Testis (tissue), 5 donors: ENCODE data around the gene FAM193B. TPM values are rescaled to one million over a fixed set of nuclear protein-coding genes. Genes with fewer than 3 reads are reported as not detected.

Experiments used
- DNase-seq: peaks from one replicate; pipeline ENCODE4 v3.0.0-alpha.2; 2019
- H3K27ac ChIP-seq, 2 donors: fragments of 200-600 bp; sonication (generic); one replicate each; pipeline ENCODE4 v1.5.1; 2019
- H3K27me3 ChIP-seq: fragments of 200-600 bp; sonication (generic); one replicate; pipeline ENCODE4 v1.5.1; 2019
- H3K36me3 ChIP-seq: fragments of 200-600 bp; sonication (generic); one replicate; pipeline ENCODE4 v1.5.1; 2017; ENCODE audit warnings: low read depth; ENCODE audit errors: missing control alignments
- H3K4me1 ChIP-seq: fragments of 200-600 bp; sonication (generic); one replicate; pipeline ENCODE4 v1.5.1; 2019
- H3K4me3 ChIP-seq, 2 donors: fragments of 200-600 bp; sonication (generic); one replicate each; pipeline ENCODE4 v1.5.1; 2017 to 2019
- H3K9me3 ChIP-seq: fragments of 200-600 bp; sonication (generic); one replicate; pipeline ENCODE4 v1.5.1; 2017
- POLR2A ChIP-seq: fragments of 450-650 bp; IDR thresholded peaks from one replicate; pipeline ENCODE4 v1.6.1; 2017; ENCODE audit warnings: antibody characterized with exemption, mild to moderate bottlenecking, moderate library complexity
- WGBS, 2 donors: methylation state at CpG; one replicate each; pipeline ENCODE4 v1.1.5; 2018; 5-methylcytosine and 5-hydroxymethylcytosine counted together
- intact Hi-C: fragments of 100-400 bp; cut with DNase I; formaldehyde crosslinking; loops from one replicate; pipeline ENCODE4 v1.15.1; 2023; ENCODE audit warnings: low total_unique reads
- long read RNA-seq, 2 donors: transcript quantifications; one replicate each; lab custom pipeline, GENCODE V29; 2026
- polyA plus RNA-seq: library from polyadenylated mRNA; stranded (reverse); fragments of 350-450 nt; fragmentation: Illumina TruSeq; extraction: RNeasy Lipid Tissue Mini Kit (QIAGEN cat#74804); gene quantifications from one replicate; pipeline ENCODE4 v1.2.3, GENCODE V29; 2014; ENCODE audit warnings: low read depth, low replicate concordance; ENCODE audit not compliant: insufficient read depth
- total RNA-seq, 2 donors: library from RNA; depleted of rRNA; stranded (reverse); fragments of >200 nt; gene quantifications; one replicate each; pipeline ENCODE4 v1.2.3, GENCODE V29; 2016
- TF ChIP-seq, protein P1 (sequence below), 3 experiments: fragments of 450-650 bp in 2 of 3; fragments of 200-600 bp in 1 of 3; sonication (generic) in 1 of 3; IDR thresholded peaks; one replicate each; pipeline ENCODE4 v1.5.1; 2016 to 2019; ENCODE audit warnings: antibody characterized with exemption in 3 of 3, mild to moderate bottlenecking in 2 of 3, moderate library complexity in 1 of 3

FAM193B gene
- 100 to 1,000 TPM; 111 to 157 TPM for total RNA-seq
- 81.3 TPM for polyA plus RNA-seq
- long read RNA-seq, donor 1, partial matches to known transcripts: 0 of 7 reads
- long read RNA-seq, donor 1, other reads (novel, unspliced or antisense): 0 of 7 reads
- long read RNA-seq, donor 2, partial matches to known transcripts: 0 of 3 reads
- long read RNA-seq, donor 2, other reads (novel, unspliced or antisense): 0 of 3 reads

- WGBS, 2 donors: 6 to 22% methylated on average over 18 to 49 of the region's 49 CpGs
- Histone ChIP-seq H3K9me3 (no peaks in the 10 kb centered on the region), H3K4me1 (peaks cover 16% of the 10 kb centered on the region), H3K36me3 (no peaks in the 10 kb centered on the region), H3K27ac (peak within 1 kb of the TSS; percentile 71 to 89), H3K27me3 (no peaks in the 10 kb centered on the region), H3K4me3 (peak within 1 kb of the TSS; percentile 82 to 92)
- intact Hi-C loops: no loop called here
- DNase-seq: peak; percentile 95
- TF ChIP-seq, protein P1, sequence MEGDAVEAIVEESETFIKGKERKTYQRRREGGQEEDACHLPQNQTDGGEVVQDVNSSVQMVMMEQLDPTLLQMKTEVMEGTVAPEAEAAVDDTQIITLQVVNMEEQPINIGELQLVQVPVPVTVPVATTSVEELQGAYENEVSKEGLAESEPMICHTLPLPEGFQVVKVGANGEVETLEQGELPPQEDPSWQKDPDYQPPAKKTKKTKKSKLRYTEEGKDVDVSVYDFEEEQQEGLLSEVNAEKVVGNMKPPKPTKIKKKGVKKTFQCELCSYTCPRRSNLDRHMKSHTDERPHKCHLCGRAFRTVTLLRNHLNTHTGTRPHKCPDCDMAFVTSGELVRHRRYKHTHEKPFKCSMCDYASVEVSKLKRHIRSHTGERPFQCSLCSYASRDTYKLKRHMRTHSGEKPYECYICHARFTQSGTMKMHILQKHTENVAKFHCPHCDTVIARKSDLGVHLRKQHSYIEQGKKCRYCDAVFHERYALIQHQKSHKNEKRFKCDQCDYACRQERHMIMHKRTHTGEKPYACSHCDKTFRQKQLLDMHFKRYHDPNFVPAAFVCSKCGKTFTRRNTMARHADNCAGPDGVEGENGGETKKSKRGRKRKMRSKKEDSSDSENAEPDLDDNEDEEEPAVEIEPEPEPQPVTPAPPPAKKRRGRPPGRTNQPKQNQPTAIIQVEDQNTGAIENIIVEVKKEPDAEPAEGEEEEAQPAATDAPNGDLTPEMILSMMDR (IDR thresholded peaks at IDR 0.05): no peak
- TF ChIP-seq POLR2A: no peak
Observed at GRCh38 chr5:177554474-177555111, at the start of gene FAM193B. FAM193B (minus strand) TSS chr5:177554563; CDS start chr5:177554458, 105 bp downstream.

GRCh38 chr5:177604116-177604521, 49.8 kb upstream of the FAM193B start:
- Histone ChIP-seq H3K4me3 (peak overlapping the region in 1 of 2 donors; percentile 37), H3K27me3 (no peaks in the 10 kb centered on the region), H3K27ac (no peak overlapping the region), H3K4me1 (peaks cover 34% of the 10 kb centered on the region), H3K9me3 (no peaks in the 10 kb centered on the region), H3K36me3 (no peaks in the 10 kb centered on the region)
- intact Hi-C loops: no loop called here
- WGBS, 2 donors: 63 to 65% methylated on average over 15 to 27 of the region's 27 CpGs
- no peak for TF ChIP-seq POLR2A
- TF ChIP-seq, protein P1 (IDR thresholded peaks at IDR 0.05): no peak
- peak; percentile 48 for DNase-seq

DNA sequence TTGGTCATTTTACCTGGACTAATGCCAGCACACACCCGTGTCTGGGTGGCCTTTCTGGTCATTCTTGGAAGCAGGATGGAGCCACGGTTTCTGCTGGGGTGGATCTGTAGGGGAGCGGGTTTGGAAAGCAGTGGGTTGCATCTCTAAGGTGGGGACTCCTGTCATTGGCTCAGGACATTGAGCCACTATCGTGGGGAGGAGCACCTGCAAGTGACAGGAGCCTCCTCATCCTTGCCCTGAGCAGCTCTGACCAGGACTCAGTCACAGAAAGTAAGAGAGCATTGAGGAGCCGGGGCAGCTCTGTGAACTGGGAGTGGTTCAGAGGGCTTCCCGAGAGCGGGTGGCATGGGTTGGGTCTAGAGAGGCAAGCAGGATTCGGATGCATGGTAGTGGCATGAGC, 49.3 kb upstream of the FAM193B start:
- H3K27me3 ChIP-seq: no peaks in the 10 kb centered on the region
- no peak overlapping the region for H3K27ac ChIP-seq
- intact Hi-C loops: no loop called here
- no peak for TF ChIP-seq POLR2A
- TF ChIP-seq, protein P1 (IDR thresholded peaks at IDR 0.05): no peak
- H3K4me1 ChIP-seq: peaks cover 37% of the 10 kb centered on the region
- H3K9me3 ChIP-seq: no peaks in the 10 kb centered on the region
- no peak for DNase-seq
- H3K36me3 ChIP-seq: no peaks in the 10 kb centered on the region
- WGBS, 2 donors: 47 to 65% methylated on average over 4 to 8 of the region's 8 CpGs
- H3K4me3 ChIP-seq: peak overlapping the region in 1 of 2 donors; percentile 37

GRCh38 chr5:177602458-177602830, 48.1 kb upstream of the FAM193B start:
- no peaks in the 10 kb centered on the region for H3K9me3 ChIP-seq
- no peak overlapping the region for H3K27ac ChIP-seq
- H3K27me3 ChIP-seq: no peaks in the 10 kb centered on the region
- no peaks in the 10 kb centered on the region for H3K36me3 ChIP-seq
- DNase-seq: no peak
- no peak overlapping the region for H3K4me3 ChIP-seq
- 66 to 79% methylated on average over 4 of the region's 4 CpGs for WGBS, 2 donors
- intact Hi-C loops: no loop called here
- peaks cover 33% of the 10 kb centered on the region for H3K4me1 ChIP-seq
- TF ChIP-seq POLR2A: no peak
- TF ChIP-seq, protein P1 (IDR thresholded peaks at IDR 0.05): no peak
